ENCODE results near the gene CORIN. TPM values are rescaled to one million over a fixed set of nuclear protein-coding genes. Genes with fewer than 3 reads are reported as not detected.

CORIN gene
- total RNA-seq, 4 donors from 2014 or later, result 0.49 to 5.3 (median 4.4) TPM; not detected in 1

DNA sequence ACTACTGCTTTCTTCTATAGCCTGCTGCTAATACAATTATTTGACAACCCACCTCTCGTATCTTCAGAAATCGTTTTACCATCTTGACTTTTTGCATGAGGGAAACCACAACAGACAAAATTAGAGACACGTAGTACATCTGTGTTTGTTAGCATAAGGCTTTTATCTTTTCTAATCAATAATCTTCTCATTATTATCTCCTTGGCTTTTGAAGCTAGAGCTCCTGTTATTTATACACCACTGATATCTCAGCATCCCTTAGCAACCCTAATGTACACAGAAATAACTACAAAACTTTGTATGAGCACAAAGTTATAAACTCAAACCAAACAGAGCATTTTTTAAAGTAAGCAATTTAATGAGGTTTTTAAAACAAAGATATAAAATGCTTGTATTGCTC lies 39.7 kb downstream of the CORIN start:
- TF ChIP-seq CTCF (IDR thresholded peaks at IDR 0.05; ENCODE audit: low read depth), result no peak

- TF ChIP-seq CTCF (IDR thresholded peaks at IDR 0.05; ENCODE audit: low read depth), result no peak
These were observed 45.9 kb downstream of the CORIN start for GRCh38 chr4:47791965-47792364.

- no peak for TF ChIP-seq CTCF (IDR thresholded peaks at IDR 0.05; ENCODE audit: low read depth)
These were observed 47.8 kb downstream of the CORIN start for GRCh38 chr4:47790105-47790504.

- TF ChIP-seq CTCF (IDR thresholded peaks at IDR 0.05; ENCODE audit: low read depth), result no peak
These were observed 49.7 kb downstream of the CORIN start for GRCh38 chr4:47788126-47788525.

DNA sequence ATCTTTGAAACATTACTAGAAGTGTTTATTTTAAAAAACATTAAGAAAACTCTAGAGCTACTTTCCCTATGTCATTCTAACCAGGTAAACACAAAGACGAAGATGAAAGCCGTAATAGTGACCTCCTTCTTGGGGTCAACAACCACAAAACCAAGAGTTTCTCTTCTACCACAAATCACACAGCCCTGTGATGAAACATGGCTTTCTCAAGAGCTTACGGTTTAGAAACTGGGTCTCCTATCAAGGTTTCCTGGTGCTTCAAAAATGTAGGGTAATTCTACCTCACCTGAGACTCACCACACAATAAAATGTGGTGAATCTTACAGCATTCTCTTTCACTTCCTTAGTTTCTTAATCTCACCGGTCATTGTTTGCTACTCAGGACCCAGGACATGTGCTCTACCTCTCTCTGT lies 50.9 kb downstream of the CORIN start:
- TF ChIP-seq CTCF (IDR thresholded peaks at IDR 0.05; ENCODE audit: low read depth), result no peak

- TF ChIP-seq CTCF (IDR thresholded peaks at IDR 0.05; ENCODE audit: low read depth), result no peak
These were observed 52.7 kb downstream of the CORIN start for GRCh38 chr4:47785153-47785552.

DNA sequence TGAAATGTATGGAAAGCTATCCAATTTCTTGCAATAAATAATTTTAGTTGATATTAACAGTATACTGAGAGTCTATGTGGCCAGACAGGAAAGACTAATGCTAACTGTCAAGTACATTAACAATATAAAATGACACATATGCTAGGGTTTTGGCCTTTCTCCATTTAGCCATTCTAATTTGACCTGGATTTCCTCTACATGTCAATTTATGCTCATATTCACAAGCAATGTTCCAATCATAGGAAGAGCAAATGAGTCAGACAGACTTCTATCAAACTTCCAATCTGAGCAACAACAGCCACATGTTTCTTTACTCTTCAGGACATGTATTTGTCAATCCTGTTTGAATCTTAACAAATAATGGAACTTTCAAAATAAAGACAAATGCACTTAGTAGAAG lies 53.6 kb downstream of the CORIN start:
- no peak for TF ChIP-seq CTCF (IDR thresholded peaks at IDR 0.05; ENCODE audit: low read depth)
